OCI-LY7 (cell line): ENCODE measurements around the gene CMC1. TPM values are rescaled to one million over a fixed set of nuclear protein-coding genes. Genes with fewer than 3 reads are reported as not detected.

ENCODE experiments used
- BruUV-seq: library from RNA; stranded (reverse); fragments of 400-500 nt; replicated peaks from 2 replicates; lab custom pipeline; 2021; lab: Mats Ljungman, UMichigan
- CTCF ChIA-PET: fragments of 300-600 bp; sonication (Branson Sonifier 250); formaldehyde crosslinking; loops from one replicate; lab custom pipeline; 2022; ENCODE audit warnings: antibody characterized with exemption; ENCODE audit not compliant: unreplicated experiment; lab: Charles Lee
- POLR2A ChIA-PET: fragments of 300-600 bp; sonication (Branson Sonifier 250); formaldehyde crosslinking; loops from one replicate; lab custom pipeline; 2022; ENCODE audit warnings: antibody characterized with exemption; lab: Charles Lee
- DNase-seq: peaks from one replicate; pipeline ENCODE4 v3.0.0-alpha.2; 2015; ENCODE audit warnings: low spot score
- H2AFZ ChIP-seq: fragments of 200-600 bp; sonication (generic), shearing (Covaris generic); 2 replicates; pipeline ENCODE4 v1.6.1; 2014; ENCODE audit warnings: mild to moderate bottlenecking, antibody characterized with exemption, low read length, moderate library complexity
- H3K27ac ChIP-seq: fragments of 200-600 bp; sonication (generic); 2 replicates; pipeline ENCODE4 v1.5.1; 2014; ENCODE audit warnings: mixed run types, low read depth, mild to moderate bottlenecking, moderate library complexity, low read length, inconsistent platforms; ENCODE audit not compliant: poor library complexity, severe bottlenecking
- H3K36me3 ChIP-seq: fragments of 200-600 bp; sonication (generic); 2 replicates; pipeline ENCODE4 v1.6.1; 2014; ENCODE audit warnings: mild to moderate bottlenecking, antibody characterized with exemption, low read length, moderate library complexity, mixed read lengths; ENCODE audit not compliant: insufficient read depth
- H3K4me1 ChIP-seq: fragments of 200-600 bp; sonication (generic); 2 replicates; pipeline ENCODE4 v1.5.1; 2014; ENCODE audit warnings: mild to moderate bottlenecking, low read length; ENCODE audit not compliant: insufficient read depth, poor library complexity, severe bottlenecking
- H3K4me2 ChIP-seq: fragments of 200-600 bp; sonication (generic); 2 replicates; pipeline ENCODE4 v1.6.1; 2014; ENCODE audit warnings: mild to moderate bottlenecking, low read length
- H3K4me3 ChIP-seq: fragments of 200-600 bp; sonication (generic); 2 replicates; pipeline ENCODE4 v1.5.1; 2014; ENCODE audit warnings: mild to moderate bottlenecking, low read depth, low read length; ENCODE audit not compliant: poor library complexity, severe bottlenecking
- H3K79me2 ChIP-seq: fragments of 200-600 bp; sonication (generic); 2 replicates; pipeline ENCODE4 v1.6.1; 2016; ENCODE audit warnings: low read depth, mild to moderate bottlenecking, low read length, moderate library complexity, mixed read lengths; ENCODE audit not compliant: insufficient read depth
- H3K9me2 ChIP-seq: fragments of 200-600 bp; sonication (generic); 2 replicates; pipeline ENCODE4 v1.6.1; 2016; ENCODE audit warnings: mild to moderate bottlenecking, low read length, mixed read lengths; ENCODE audit not compliant: insufficient read depth
- H3K9me3 ChIP-seq: fragments of 200-600 bp; sonication (generic); 2 replicates; pipeline ENCODE4 v1.6.1; 2014; ENCODE audit warnings: mild to moderate bottlenecking, mixed run types, low read length, mixed read lengths
- H4K20me1 ChIP-seq: fragments of 200-600 bp; sonication (generic); 2 replicates; pipeline ENCODE4 v1.6.1; 2014; ENCODE audit warnings: mild to moderate bottlenecking, antibody characterized with exemption, low read length, moderate library complexity, mixed read lengths; ENCODE audit not compliant: insufficient read depth
- EZH2phosphoT487 ChIP-seq: fragments of 200-600 bp; sonication (generic); IDR thresholded peaks from 2 replicates; pipeline ENCODE4 v1.6.1; 2018; ENCODE audit warnings: low read depth, borderline replicate concordance, mild to moderate bottlenecking, mixed run types, antibody characterized with exemption, low read length, moderate library complexity, mixed read lengths
- intact Hi-C: fragments of 100-400 bp; cut with micrococcal nuclease; formaldehyde crosslinking; loops from one replicate; pipeline ENCODE4 v1.10.0; 2022; ENCODE audit not compliant: unreplicated experiment
- total RNA-seq, 2 experiments: library from RNA; depleted of rRNA in 1 of 2; stranded (reverse); fragments of >200 nt in 1 of 2; shearing (Covaris generic) in 1 of 2; gene quantifications; 2 replicates each; pipeline ENCODE4 v1.2.3, GENCODE V29; 2014 to 2022
- TF ChIP-seq, protein P1 (sequence below): fragments of 200-600 bp; sonication (generic); conservative IDR thresholded peaks from 2 replicates; pipeline ENCODE4 v1.5.1; 2014; ENCODE audit warnings: mild to moderate bottlenecking, antibody characterized with exemption, low read length, moderate library complexity, mixed read lengths

The CMC1 gene
- total RNA-seq, 2 experiments from 2014 or later = 12.1 to 26.9 TPM

DNA sequence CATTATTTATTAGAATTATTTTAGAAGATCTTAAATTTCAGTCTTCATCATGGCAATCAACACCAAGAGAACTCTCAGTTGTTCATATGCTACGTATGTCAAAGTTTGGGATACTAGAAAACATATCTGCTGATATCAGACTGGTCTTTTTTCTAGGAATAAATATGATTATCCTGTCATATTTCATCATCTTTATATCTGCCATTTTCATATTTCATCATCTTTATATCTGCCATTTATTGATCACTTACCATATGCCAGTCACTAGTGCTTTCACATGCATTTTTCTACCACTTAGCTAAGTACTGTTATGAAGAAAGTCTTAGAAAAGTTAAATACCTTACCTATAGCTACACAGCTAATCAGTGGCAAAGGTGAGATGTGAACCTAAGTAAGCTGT, 104.3 kb downstream of the CMC1 start:
- Histone ChIP-seq H3K9me2 (no peaks in the 10 kb centered on the region; the same call in 1 of the 2 replicates), H3K9me3 (no peaks in the 10 kb centered on the region), H3K4me3 (peak overlapping the region; percentile 90), H3K4me2 (peak overlapping the region; percentile 87), H4K20me1 (peaks cover 20% of the 10 kb centered on the region; the same call in 1 of the 2 replicates), H3K36me3 (0 out of 2 replicates have a peak, but pooled peaks cover 7% of the 10 kb centered on the region), H3K27ac (no peak overlapping the region), H3K4me1 (peaks cover 31% of the 10 kb centered on the region), H2AFZ (no peak overlapping the region), H3K79me2 (peaks cover 62% of the 10 kb centered on the region; the same call in 1 of the 2 replicates)
- BruUV-seq = no TSS peak
- intact Hi-C loops = loop anchor here (10.0 kb wide), 1 partner anchor 861 kb away; the partner anchor contains the start of gene SLC4A7
- TF ChIP-seq EZH2phosphoT487 = no peak
- TF ChIP-seq, protein P1, sequence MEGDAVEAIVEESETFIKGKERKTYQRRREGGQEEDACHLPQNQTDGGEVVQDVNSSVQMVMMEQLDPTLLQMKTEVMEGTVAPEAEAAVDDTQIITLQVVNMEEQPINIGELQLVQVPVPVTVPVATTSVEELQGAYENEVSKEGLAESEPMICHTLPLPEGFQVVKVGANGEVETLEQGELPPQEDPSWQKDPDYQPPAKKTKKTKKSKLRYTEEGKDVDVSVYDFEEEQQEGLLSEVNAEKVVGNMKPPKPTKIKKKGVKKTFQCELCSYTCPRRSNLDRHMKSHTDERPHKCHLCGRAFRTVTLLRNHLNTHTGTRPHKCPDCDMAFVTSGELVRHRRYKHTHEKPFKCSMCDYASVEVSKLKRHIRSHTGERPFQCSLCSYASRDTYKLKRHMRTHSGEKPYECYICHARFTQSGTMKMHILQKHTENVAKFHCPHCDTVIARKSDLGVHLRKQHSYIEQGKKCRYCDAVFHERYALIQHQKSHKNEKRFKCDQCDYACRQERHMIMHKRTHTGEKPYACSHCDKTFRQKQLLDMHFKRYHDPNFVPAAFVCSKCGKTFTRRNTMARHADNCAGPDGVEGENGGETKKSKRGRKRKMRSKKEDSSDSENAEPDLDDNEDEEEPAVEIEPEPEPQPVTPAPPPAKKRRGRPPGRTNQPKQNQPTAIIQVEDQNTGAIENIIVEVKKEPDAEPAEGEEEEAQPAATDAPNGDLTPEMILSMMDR = no peak
- ChIA-PET CTCF (no interaction called here), POLR2A (interaction anchor here (0.5 to 1.0 kb wide), 2 partner anchors 14 to 36 kb away, joined by 3 to 5 read pairs; no protein-coding TSS in a partner anchor)
- no peak for DNase-seq

DNA sequence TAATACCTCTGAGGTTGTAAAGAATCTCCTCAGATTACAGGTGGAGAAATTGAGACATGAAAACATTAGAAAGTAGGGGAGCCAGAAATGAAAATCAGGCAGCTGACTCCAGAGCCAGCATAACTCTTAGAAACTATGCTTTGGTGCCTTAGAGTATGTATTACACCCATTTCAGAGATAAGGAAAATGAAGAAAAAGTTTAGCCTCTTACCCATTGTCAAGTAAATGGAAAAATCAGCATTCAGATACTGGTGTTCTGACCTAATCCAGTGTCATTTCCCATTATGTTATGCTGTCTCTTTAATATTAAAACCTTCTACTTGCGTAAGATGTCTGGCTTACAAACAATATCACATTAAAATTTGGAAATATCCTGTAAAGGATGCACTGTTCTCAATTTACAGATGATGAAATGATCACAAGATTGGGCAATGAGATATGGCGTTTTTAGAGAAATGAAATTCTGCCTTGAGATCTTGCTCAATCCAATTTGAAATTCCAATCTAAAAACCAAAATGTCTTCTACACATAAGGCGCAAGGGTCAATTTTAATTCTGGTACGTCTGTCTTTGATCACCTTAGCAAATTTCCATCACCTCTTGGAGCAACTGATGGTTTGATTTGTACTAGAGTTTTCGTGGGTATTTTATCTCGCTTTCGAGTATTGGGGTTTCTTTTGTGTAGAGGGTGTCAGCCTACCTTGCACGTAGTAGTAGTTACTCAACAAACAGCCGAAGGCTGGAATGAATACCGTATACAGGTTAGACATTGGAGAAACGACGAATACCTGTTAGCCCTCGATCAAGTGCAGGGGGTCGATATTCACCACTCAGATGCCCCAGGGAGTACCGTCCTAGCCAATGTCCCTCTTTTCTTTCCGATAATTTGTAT, 106.2 kb downstream of the CMC1 start:
- DNase-seq = no peak
- Histone ChIP-seq H2AFZ (peak overlapping the region; percentile 92; the same call in 1 of the 2 replicates), H3K9me2 (no peaks in the 10 kb centered on the region; the same call in 1 of the 2 replicates), H3K36me3 (0 out of 2 replicates have a peak, but pooled peaks cover 7% of the 10 kb centered on the region), H3K9me3 (no peaks in the 10 kb centered on the region), H3K79me2 (peaks cover 61% of the 10 kb centered on the region; the same call in 1 of the 2 replicates), H4K20me1 (peaks cover 20% of the 10 kb centered on the region; the same call in 1 of the 2 replicates), H3K27ac (no peak overlapping the region), H3K4me2 (peak overlapping the region; percentile 87), H3K4me3 (peak overlapping the region; percentile 90), H3K4me1 (peaks cover 31% of the 10 kb centered on the region)
- BruUV-seq = TSS peak; percentile 62
- TF ChIP-seq EZH2phosphoT487 = no peak
- TF ChIP-seq, protein P1 = no peak
- ChIA-PET CTCF (no interaction called here), POLR2A (interaction anchor here (1.2 to 4.1 kb wide), 4 partner anchors 9 to 28 kb away, joined by 4 to 15 read pairs (median 6); no protein-coding TSS in a partner anchor)
- intact Hi-C loops = loop anchor here (2.0 to 10.0 kb wide), 2 partner anchors 107 to 863 kb away; partner anchors contain the start of genes CMC1 and SLC4A7
